Natural killer cell (primary cell): ENCODE data around the gene OTOGL. TPM values are rescaled to one million over a fixed set of nuclear protein-coding genes. Genes with fewer than 3 reads are reported as not detected.

Experiments
- ATAC-seq, 3 donors: fragments of 150-1000 bp in 2 of 3; fragments of 200-7000 bp in 1 of 3; cut with Tn5 transposase; 1 replicate in 1 of 3; 2 replicates in 2 of 3; pipeline ENCODE4 v1.10.0; 2021; ENCODE audit warnings: mild to moderate bottlenecking in 2 of 3, moderate library complexity in 2 of 3
- DNase-seq, 2 donors: peaks; one replicate each; pipeline versions ENCODE4 v3.0.0 to v3.0.0-alpha.2; 2013 to 2021; ENCODE audit warnings: mixed read lengths in 1 of 2
- H3K27ac ChIP-seq: one replicate; pipeline ENCODE4 v1.5.1; 2013; ENCODE audit warnings: mild to moderate bottlenecking, low read length
- H3K27me3 ChIP-seq: one replicate; pipeline ENCODE4 v1.6.1; 2013; ENCODE audit warnings: low read length; ENCODE audit not compliant: control insufficient read depth, insufficient read depth
- H3K36me3 ChIP-seq: one replicate; pipeline ENCODE4 v1.6.1; 2013; ENCODE audit warnings: low read length; ENCODE audit not compliant: control insufficient read depth, insufficient read depth
- H3K4me1 ChIP-seq: one replicate; pipeline ENCODE4 v1.6.1; 2013; ENCODE audit warnings: low read length; ENCODE audit not compliant: control insufficient read depth, insufficient read depth
- H3K4me3 ChIP-seq: one replicate; pipeline ENCODE4 v1.5.1; 2013; ENCODE audit warnings: low read length
- H3K9me3 ChIP-seq: one replicate; pipeline ENCODE4 v1.6.1; 2013; ENCODE audit warnings: low read length; ENCODE audit not compliant: control insufficient read depth, insufficient read depth
- H3K27ac Mint-ChIP-seq, 2 donors: one replicate each; pipeline ENCODE4 v1.8.0; 2022; ENCODE audit warnings: mild to moderate bottlenecking in 2 of 2, mixed read lengths in 2 of 2, moderate library complexity in 1 of 2
- H3K27me3 Mint-ChIP-seq, 2 donors: one replicate each; pipeline ENCODE4 v1.8.0; 2022; ENCODE audit warnings: low read depth in 2 of 2, mixed read lengths in 2 of 2
- H3K36me3 Mint-ChIP-seq: one replicate; pipeline ENCODE4 v1.8.0; 2022; ENCODE audit warnings: mixed read lengths
- H3K4me1 Mint-ChIP-seq, 2 donors: one replicate each; pipeline ENCODE4 v1.8.0; 2022; ENCODE audit warnings: mixed read lengths in 2 of 2
- H3K4me3 Mint-ChIP-seq: one replicate; pipeline ENCODE4 v1.8.0; 2022; ENCODE audit warnings: mild to moderate bottlenecking, moderate library complexity, mixed read lengths
- H3K9me3 Mint-ChIP-seq, 2 donors: one replicate each; pipeline ENCODE4 v1.8.0; 2022; ENCODE audit warnings: mixed read lengths in 2 of 2
- WGBS: methylation state at CpG from one replicate; pipeline ENCODE4 v1.1.7; 2013; ENCODE audit warnings: missing lambda C conversion rate; ENCODE audit not compliant: insufficient coverage; 5-methylcytosine and 5-hydroxymethylcytosine counted together
- intact Hi-C: fragments of 100-400 bp; cut with micrococcal nuclease; formaldehyde crosslinking; loops from one replicate; pipeline ENCODE4 v1.14.2; 2022
- total RNA-seq, 4 donors: library from RNA; stranded (reverse); fragments of 120-200 nt in 1 of 4; gene quantifications; one replicate each; pipeline versions ENCODE4 v1.2.3 to v1.2.4, GENCODE V29; 2013 to 2022
- TF ChIP-seq, protein P1 (sequence below): fragments of 200-600 bp; IDR thresholded peaks from one replicate; pipeline ENCODE4 v1.8.0; 2022; ENCODE audit warnings: antibody characterized with exemption

The OTOGL gene
- total RNA-seq, 3 donors from 2014 or later (not counting 1 experiment from before 2014, with no cell fraction given), result not detected

DNA sequence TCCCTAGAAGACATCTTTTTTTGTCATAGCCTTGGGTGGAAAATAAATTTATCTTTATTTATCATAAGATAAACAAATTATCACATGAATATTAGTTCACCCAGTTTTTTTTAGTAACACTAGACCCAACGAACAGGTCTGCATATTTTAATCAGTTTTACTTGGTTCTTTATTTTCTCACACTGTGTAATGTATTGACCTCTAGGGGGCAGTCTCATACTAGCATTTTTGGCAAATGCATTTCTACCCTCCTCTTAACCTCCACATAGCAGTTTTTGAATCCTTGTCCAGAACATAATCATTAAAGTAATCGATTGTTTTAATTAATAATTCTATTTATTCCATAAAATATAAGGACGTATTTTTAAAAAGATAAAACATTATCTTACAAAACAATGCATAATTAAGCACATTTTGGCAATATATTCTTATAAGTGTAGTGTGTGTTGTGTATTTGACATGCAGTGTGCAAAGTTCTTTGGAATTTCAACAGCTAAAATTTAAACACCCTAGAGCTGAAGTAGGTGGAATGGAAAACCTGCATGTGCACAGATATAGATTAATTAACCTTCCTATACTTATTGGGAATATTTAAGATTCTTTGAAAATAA lies 313.1 kb downstream of the OTOGL start:
- ATAC-seq (no peak), DNase-seq (no peak)
- Histone ChIP-seq H3K36me3 (no peaks in the 10 kb centered on the region), H3K27me3 (no peaks in the 10 kb centered on the region), H3K9me3 (no peaks in the 10 kb centered on the region), H3K4me3 (no peak overlapping the region), H3K4me1 (no peaks in the 10 kb centered on the region), H3K27ac (no peak overlapping the region)
- Mint-ChIP-seq H3K4me1 (no peaks in the 10 kb centered on the region), H3K36me3 (no peaks in the 10 kb centered on the region), H3K9me3 (peaks cover 4 to 5% of the 10 kb centered on the region in 2 donors), H3K27ac (no peak overlapping the region), H3K4me3 (no peak overlapping the region), H3K27me3 (no peaks in the 10 kb centered on the region)
- TF ChIP-seq, protein P1, sequence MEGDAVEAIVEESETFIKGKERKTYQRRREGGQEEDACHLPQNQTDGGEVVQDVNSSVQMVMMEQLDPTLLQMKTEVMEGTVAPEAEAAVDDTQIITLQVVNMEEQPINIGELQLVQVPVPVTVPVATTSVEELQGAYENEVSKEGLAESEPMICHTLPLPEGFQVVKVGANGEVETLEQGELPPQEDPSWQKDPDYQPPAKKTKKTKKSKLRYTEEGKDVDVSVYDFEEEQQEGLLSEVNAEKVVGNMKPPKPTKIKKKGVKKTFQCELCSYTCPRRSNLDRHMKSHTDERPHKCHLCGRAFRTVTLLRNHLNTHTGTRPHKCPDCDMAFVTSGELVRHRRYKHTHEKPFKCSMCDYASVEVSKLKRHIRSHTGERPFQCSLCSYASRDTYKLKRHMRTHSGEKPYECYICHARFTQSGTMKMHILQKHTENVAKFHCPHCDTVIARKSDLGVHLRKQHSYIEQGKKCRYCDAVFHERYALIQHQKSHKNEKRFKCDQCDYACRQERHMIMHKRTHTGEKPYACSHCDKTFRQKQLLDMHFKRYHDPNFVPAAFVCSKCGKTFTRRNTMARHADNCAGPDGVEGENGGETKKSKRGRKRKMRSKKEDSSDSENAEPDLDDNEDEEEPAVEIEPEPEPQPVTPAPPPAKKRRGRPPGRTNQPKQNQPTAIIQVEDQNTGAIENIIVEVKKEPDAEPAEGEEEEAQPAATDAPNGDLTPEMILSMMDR, result peak; percentile 38
- intact Hi-C loops, result no loop called here
- WGBS, result no CpG with 5 or more reads among the region's 3 CpGs

DNA sequence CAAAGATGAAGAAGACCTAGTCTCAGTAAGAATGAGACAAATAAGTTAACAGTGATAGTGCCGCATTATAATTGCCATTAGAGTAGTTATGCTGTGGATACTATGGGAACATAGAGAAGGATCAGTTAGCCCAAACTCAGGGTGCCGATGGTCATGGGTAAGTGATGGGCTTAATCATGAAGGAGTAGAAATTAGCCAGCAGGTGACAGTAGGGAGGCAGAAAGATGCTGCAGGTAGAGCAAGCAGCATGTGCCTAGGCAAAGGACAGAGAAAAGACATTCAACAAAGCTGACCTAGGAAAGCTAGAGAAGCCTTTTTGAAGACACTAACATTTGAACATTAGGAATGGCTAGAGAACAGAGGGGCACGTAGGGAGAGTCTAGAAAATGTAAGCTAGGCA lies 314.1 kb downstream of the OTOGL start:
- H3K27ac Mint-ChIP-seq, result no peak overlapping the region
- DNase-seq (no peak), ATAC-seq (no peak)
- H3K4me1 ChIP-seq, result no peaks in the 10 kb centered on the region
- H3K36me3 ChIP-seq, result no peaks in the 10 kb centered on the region
- no peaks in the 10 kb centered on the region for H3K27me3 ChIP-seq
- H3K4me3 Mint-ChIP-seq, result no peak overlapping the region
- peaks cover 4 to 7% of the 10 kb centered on the region in 2 donors for H3K9me3 Mint-ChIP-seq
- H3K4me3 ChIP-seq, result no peak overlapping the region
- WGBS, result 97% methylated on average over 2 of the region's 3 CpGs
- TF ChIP-seq, protein P1, result no peak
- H3K36me3 Mint-ChIP-seq, result no peaks in the 10 kb centered on the region
- H3K9me3 ChIP-seq, result no peaks in the 10 kb centered on the region
- intact Hi-C loops, result no loop called here
- H3K27me3 Mint-ChIP-seq, result no peaks in the 10 kb centered on the region
- H3K4me1 Mint-ChIP-seq, result no peaks in the 10 kb centered on the region
- H3K27ac ChIP-seq, result no peak overlapping the region

DNA sequence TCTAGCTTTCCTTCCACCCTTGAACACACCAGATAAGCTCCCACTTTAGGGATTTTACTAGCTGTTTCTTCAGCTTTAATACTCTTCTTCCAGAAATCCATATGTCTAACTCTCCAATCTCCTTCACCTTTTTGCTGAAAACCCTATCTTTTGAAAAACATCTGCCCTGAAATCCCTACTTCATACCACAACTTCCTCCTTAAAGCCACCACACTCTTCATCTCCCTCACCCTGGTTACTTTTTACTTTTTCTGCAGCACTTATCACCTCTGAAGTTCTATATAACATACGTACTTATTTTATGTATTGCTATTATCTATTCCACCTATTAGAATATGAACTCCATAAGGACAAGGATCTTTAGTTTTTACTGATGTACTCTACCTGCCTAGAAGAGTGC lies 316.1 kb downstream of the OTOGL start:
- Histone ChIP-seq H3K36me3 (no peaks in the 10 kb centered on the region), H3K9me3 (no peaks in the 10 kb centered on the region), H3K27ac (no peak overlapping the region), H3K27me3 (no peaks in the 10 kb centered on the region), H3K4me3 (no peak overlapping the region), H3K4me1 (no peaks in the 10 kb centered on the region)
- Mint-ChIP-seq H3K4me1 (no peaks in the 10 kb centered on the region), H3K27me3 (no peaks in the 10 kb centered on the region), H3K27ac (no peak overlapping the region), H3K9me3 (peaks cover 4 to 7% of the 10 kb centered on the region in 2 donors), H3K36me3 (no peaks in the 10 kb centered on the region), H3K4me3 (no peak overlapping the region)
- WGBS, result 17% methylated on average over 1 of the region's 1 CpG
- TF ChIP-seq, protein P1, result no peak
- DNase-seq (no peak), ATAC-seq (no peak)
- intact Hi-C loops, result no loop called here

DNA sequence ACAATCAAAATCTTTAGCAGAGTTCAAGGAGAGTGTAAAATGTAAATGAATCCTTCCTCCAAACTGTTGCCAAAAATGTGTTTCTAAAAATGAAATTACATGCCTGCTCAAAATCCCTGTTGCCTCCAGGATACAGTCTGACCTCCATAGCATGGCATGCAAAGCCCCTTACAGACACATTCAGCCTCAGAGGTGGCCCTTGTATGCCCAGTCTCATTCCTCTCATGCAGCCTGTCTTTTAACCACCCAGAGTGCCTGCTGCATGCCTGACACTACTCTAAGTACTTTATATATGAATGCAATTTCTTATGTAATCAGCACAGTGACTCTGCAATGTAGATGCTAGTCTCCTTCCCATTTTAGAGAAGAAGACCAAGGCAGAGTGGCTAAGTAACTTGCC lies 320.3 kb downstream of the OTOGL start:
- Mint-ChIP-seq H3K27ac (no peak overlapping the region), H3K4me1 (no peaks in the 10 kb centered on the region), H3K4me3 (no peak overlapping the region), H3K27me3 (no peaks in the 10 kb centered on the region), H3K9me3 (peaks cover 4 to 5% of the 10 kb centered on the region in 2 donors), H3K36me3 (no peaks in the 10 kb centered on the region)
- H3K9me3 ChIP-seq, result no peaks in the 10 kb centered on the region
- no peaks in the 10 kb centered on the region for H3K27me3 ChIP-seq
- ATAC-seq (no peak), DNase-seq (no peak)
- intact Hi-C loops, result no loop called here
- H3K4me3 ChIP-seq, result no peak overlapping the region
- no peak overlapping the region for H3K27ac ChIP-seq
- no peaks in the 10 kb centered on the region for H3K36me3 ChIP-seq
- TF ChIP-seq, protein P1, result no peak
- no peaks in the 10 kb centered on the region for H3K4me1 ChIP-seq
